ENCODE data around the gene WDR36.

WDR36 gene

DNA sequence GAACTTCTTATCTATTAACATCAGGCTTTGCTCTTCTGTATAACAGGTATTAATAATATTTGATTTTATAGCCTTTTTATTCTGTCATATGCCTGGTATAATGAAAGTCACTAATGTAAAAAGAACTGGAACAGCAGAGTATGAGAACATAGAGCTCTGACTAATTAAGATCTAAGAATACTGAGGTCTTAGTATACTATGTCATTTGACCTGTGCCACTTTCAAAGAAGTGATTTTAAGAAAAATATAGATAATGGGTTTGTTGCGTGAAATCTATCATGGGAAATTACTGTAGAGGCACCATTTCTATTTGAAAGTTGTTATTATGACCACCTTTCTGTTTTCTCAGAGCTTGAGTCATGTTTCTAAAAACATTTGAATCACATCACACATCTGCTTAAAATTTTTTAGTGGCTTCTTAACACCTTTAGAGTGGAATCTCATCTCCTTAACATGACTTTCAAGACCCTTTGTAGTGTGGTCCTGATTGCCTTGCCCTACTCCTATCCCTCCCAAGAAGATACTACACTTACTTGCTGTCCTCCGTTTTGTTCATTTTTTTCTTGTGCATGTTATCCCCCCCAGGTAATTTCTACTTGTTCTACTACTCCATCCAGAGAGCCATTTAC, 14.3 kb downstream of the WDR36 start:
- no peak overlapping the region for H3K4me3 ChIP-seq (ENCODE audit: low read length)
- TF ChIP-seq, protein P1, sequence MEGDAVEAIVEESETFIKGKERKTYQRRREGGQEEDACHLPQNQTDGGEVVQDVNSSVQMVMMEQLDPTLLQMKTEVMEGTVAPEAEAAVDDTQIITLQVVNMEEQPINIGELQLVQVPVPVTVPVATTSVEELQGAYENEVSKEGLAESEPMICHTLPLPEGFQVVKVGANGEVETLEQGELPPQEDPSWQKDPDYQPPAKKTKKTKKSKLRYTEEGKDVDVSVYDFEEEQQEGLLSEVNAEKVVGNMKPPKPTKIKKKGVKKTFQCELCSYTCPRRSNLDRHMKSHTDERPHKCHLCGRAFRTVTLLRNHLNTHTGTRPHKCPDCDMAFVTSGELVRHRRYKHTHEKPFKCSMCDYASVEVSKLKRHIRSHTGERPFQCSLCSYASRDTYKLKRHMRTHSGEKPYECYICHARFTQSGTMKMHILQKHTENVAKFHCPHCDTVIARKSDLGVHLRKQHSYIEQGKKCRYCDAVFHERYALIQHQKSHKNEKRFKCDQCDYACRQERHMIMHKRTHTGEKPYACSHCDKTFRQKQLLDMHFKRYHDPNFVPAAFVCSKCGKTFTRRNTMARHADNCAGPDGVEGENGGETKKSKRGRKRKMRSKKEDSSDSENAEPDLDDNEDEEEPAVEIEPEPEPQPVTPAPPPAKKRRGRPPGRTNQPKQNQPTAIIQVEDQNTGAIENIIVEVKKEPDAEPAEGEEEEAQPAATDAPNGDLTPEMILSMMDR (IDR thresholded peaks at IDR 0.05; ENCODE audit: low read depth, low read length), result no peak
- H4K20me1 ChIP-seq (ENCODE audit: insufficient read depth, low read length), result no peaks in the 10 kb centered on the region
- H3K9me3 ChIP-seq (ENCODE audit: insufficient read depth, low read length), result no peaks in the 10 kb centered on the region
- H3K9ac ChIP-seq (ENCODE audit: low read length), result no peak overlapping the region
- H3K4me2 ChIP-seq (ENCODE audit: low read length), result no peak overlapping the region
- no peaks in the 10 kb centered on the region for H3K27me3 ChIP-seq (ENCODE audit: low read depth, low read length)
- H3K4me1 ChIP-seq (ENCODE audit: low read length), result no peaks in the 10 kb centered on the region
- no peak overlapping the region for H3K27ac ChIP-seq (ENCODE audit: low read length)
- no peaks in the 10 kb centered on the region for H3K79me2 ChIP-seq (ENCODE audit: low read length)
- no peak overlapping the region for H2AFZ ChIP-seq (ENCODE audit: low read depth, low read length)
- peaks cover 33% of the 10 kb centered on the region for H3K36me3 ChIP-seq (replicated peaks; ENCODE audit: low read depth, low read length)

DNA sequence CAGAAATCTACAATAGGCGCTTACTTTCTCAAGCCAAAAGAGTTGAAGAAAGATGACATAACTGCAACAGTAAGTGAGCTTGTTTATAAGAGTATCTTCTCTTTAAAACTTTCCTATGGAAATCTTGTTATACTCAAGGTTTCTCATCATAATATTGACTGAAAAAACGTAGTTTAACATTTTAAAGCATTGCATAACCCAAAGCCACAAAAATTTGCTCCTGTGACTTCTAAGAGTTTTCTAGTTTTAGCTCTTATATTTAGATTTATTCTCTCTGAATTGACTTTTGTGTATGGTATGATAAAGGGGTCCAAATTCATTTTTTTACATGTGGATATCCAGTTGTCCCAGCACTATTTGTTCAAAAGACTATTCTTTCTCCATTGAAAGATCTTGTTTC, 15.2 kb downstream of the WDR36 start:
- Histone ChIP-seq H3K27ac (ENCODE audit: low read length) (no peak overlapping the region), H3K4me2 (ENCODE audit: low read length) (no peak overlapping the region), H3K9ac (ENCODE audit: low read length) (no peak overlapping the region), H3K36me3 (replicated peaks; ENCODE audit: low read depth, low read length) (peaks cover 33% of the 10 kb centered on the region), H3K4me1 (ENCODE audit: low read length) (no peaks in the 10 kb centered on the region), H3K9me3 (ENCODE audit: insufficient read depth, low read length) (no peaks in the 10 kb centered on the region), H3K79me2 (ENCODE audit: low read length) (no peaks in the 10 kb centered on the region), H3K4me3 (ENCODE audit: low read length) (no peak overlapping the region), H2AFZ (ENCODE audit: low read depth, low read length) (no peak overlapping the region), H3K27me3 (ENCODE audit: low read depth, low read length) (no peaks in the 10 kb centered on the region), H4K20me1 (ENCODE audit: insufficient read depth, low read length) (no peaks in the 10 kb centered on the region)
- TF ChIP-seq EZH2phosphoT487 (IDR thresholded peaks at IDR 0.05; ENCODE audit: low read depth), result no peak
- TF ChIP-seq, protein P1 (IDR thresholded peaks at IDR 0.05; ENCODE audit: low read depth, low read length), result no peak

DNA sequence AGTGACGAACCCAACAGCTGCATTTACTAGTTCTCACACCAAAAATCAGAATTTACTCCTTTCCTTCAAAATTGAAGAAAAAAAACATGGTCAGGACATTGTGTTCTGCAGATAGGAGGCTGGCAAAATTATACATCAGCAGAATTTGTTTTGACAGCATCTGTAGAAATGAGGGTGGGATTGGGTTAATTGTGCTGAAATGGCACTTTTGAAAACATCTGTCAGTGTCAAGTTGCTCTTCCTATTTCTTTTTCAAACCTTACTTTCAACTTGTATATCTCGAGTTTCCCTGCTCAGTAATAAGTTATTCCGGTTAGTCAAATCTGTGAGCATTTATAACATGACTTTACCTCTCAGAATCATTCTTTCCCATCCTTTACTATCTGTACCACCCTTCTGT, 19.8 kb downstream of the WDR36 start:
- H3K79me2 ChIP-seq (ENCODE audit: low read length), result no peaks in the 10 kb centered on the region
- H3K4me3 ChIP-seq (ENCODE audit: low read length), result no peak overlapping the region
- H4K20me1 ChIP-seq (ENCODE audit: insufficient read depth, low read length), result no peaks in the 10 kb centered on the region
- 0 out of 2 replicates have a peak, but pooled peaks cover 3% of the 10 kb centered on the region for H3K4me1 ChIP-seq (ENCODE audit: low read length)
- TF ChIP-seq, protein P1 (IDR thresholded peaks at IDR 0.05; ENCODE audit: low read depth, low read length), result no peak
- TF ChIP-seq EZH2phosphoT487 (IDR thresholded peaks at IDR 0.05; ENCODE audit: low read depth), result no peak
- H3K9me3 ChIP-seq (ENCODE audit: insufficient read depth, low read length), result no peaks in the 10 kb centered on the region
- H3K4me2 ChIP-seq (ENCODE audit: low read length), result no peak overlapping the region
- no peak overlapping the region for H3K9ac ChIP-seq (ENCODE audit: low read length)
- H2AFZ ChIP-seq (ENCODE audit: low read depth, low read length), result no peak overlapping the region
- H3K27me3 ChIP-seq (ENCODE audit: low read depth, low read length), result no peaks in the 10 kb centered on the region
- peaks cover 28% of the 10 kb centered on the region for H3K36me3 ChIP-seq (replicated peaks; ENCODE audit: low read depth, low read length)
- no peak overlapping the region for H3K27ac ChIP-seq (ENCODE audit: low read length)

DNA sequence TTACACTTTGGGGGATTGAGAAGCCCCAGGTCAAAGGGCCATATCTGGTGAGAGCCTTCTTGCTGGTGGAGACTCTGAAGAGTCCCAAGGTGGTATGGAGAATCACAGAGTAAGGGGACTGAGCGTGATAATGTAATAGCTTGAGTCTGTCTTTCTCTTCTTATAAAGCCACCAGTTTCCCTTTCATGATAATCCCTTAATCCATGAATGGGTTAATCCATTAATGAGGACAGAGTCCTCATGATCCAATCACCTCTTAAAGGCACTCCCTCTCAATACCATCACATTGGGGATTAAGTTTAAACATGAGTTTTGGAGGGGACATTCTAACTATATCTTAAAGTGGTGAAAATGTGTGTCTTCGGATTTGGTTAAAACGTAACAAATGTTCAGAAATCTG, 21.5 kb downstream of the WDR36 start:
- peaks cover 29% of the 10 kb centered on the region for H3K36me3 ChIP-seq (replicated peaks; ENCODE audit: low read depth, low read length)
- no peak overlapping the region for H3K4me3 ChIP-seq (ENCODE audit: low read length)
- H4K20me1 ChIP-seq (ENCODE audit: insufficient read depth, low read length), result no peaks in the 10 kb centered on the region
- H3K9me3 ChIP-seq (ENCODE audit: insufficient read depth, low read length), result no peaks in the 10 kb centered on the region
- no peak for TF ChIP-seq EZH2phosphoT487 (IDR thresholded peaks at IDR 0.05; ENCODE audit: low read depth)
- TF ChIP-seq, protein P1 (IDR thresholded peaks at IDR 0.05; ENCODE audit: low read depth, low read length), result no peak
- no peaks in the 10 kb centered on the region for H3K27me3 ChIP-seq (ENCODE audit: low read depth, low read length)
- no peak overlapping the region for H3K27ac ChIP-seq (ENCODE audit: low read length)
- no peak overlapping the region for H3K9ac ChIP-seq (ENCODE audit: low read length)
- H2AFZ ChIP-seq (ENCODE audit: low read depth, low read length), result no peak overlapping the region
- H3K4me2 ChIP-seq (ENCODE audit: low read length), result no peak overlapping the region
- H3K79me2 ChIP-seq (ENCODE audit: low read length), result no peaks in the 10 kb centered on the region
- 0 out of 2 replicates have a peak, but pooled peaks cover 3% of the 10 kb centered on the region for H3K4me1 ChIP-seq (ENCODE audit: low read length)

Data from OCI-LY3 (cell line).